GM23338 (cell line): ENCODE results near the gene DAZAP1. TPM values are rescaled to one million over a fixed set of nuclear protein-coding genes. Genes with fewer than 3 reads are reported as not detected.

Source experiments
- ATAC-seq: fragments of 200-7000 bp; cut with Tn5 transposase; 3 replicates; pipeline ENCODE4 v1.9.1; 2020
- DNase-seq: peaks from one replicate; pipeline ENCODE4 v3.0.0-alpha.2; 2015; ENCODE audit warnings: low spot score
- H2AFZ ChIP-seq: fragments of 200-600 bp; sonication (generic); 2 replicates; pipeline ENCODE4 v1.8.0; 2016; ENCODE audit warnings: antibody characterized with exemption, mild to moderate bottlenecking, moderate library complexity
- H3F3A ChIP-seq: fragments of 200-600 bp; sonication (generic); replicated peaks from 2 replicates; pipeline ENCODE4 v1.8.0; 2017; ENCODE audit warnings: antibody characterized with exemption, mixed run types, low read depth
- H3K27ac ChIP-seq: fragments of 200-600 bp; sonication (generic); 2 replicates; pipeline ENCODE4 v1.6.1; 2016; ENCODE audit warnings: low read depth
- H3K27me3 ChIP-seq: fragments of 200-600 bp; sonication (generic); 2 replicates; pipeline ENCODE4 v1.8.0; 2016; ENCODE audit warnings: mild to moderate bottlenecking, mixed run types, moderate library complexity; ENCODE audit not compliant: insufficient read depth
- H3K36me3 ChIP-seq: fragments of 200-600 bp; sonication (generic); 2 replicates; pipeline ENCODE4 v1.8.0; 2016; ENCODE audit warnings: mild to moderate bottlenecking; ENCODE audit not compliant: insufficient read depth
- H3K4me1 ChIP-seq: fragments of 200-600 bp; sonication (generic); 2 replicates; pipeline ENCODE4 v1.8.0; 2016; ENCODE audit warnings: mild to moderate bottlenecking, moderate library complexity; ENCODE audit not compliant: insufficient read depth
- H3K4me2 ChIP-seq: fragments of 200-600 bp; sonication (generic); 2 replicates; pipeline ENCODE4 v1.7.1; 2017; ENCODE audit warnings: mixed run types
- H3K4me3 ChIP-seq: fragments of 200-600 bp; sonication (generic); 2 replicates; pipeline ENCODE4 v1.6.1; 2016; ENCODE audit warnings: mixed run types
- H3K79me2 ChIP-seq: fragments of 200-600 bp; sonication (generic); replicated peaks from 2 replicates; pipeline ENCODE4 v1.8.0; 2017; ENCODE audit warnings: mild to moderate bottlenecking; ENCODE audit not compliant: insufficient read depth
- H3K9me2 ChIP-seq: fragments of 200-600 bp; sonication (generic); 2 replicates; pipeline ENCODE4 v1.8.0; 2017; ENCODE audit not compliant: insufficient read depth
- H4K20me1 ChIP-seq: fragments of 200-600 bp; sonication (generic); replicated peaks from 2 replicates; pipeline ENCODE4 v1.8.0; 2017; ENCODE audit warnings: mild to moderate bottlenecking; ENCODE audit not compliant: insufficient read depth
- H3K27ac Mint-ChIP-seq: 2 replicates; pipeline ENCODE4 v1.8.0; 2020; ENCODE audit warnings: inconsistent platforms, mild to moderate bottlenecking, moderate library complexity, mixed read lengths
- H3K27me3 Mint-ChIP-seq: 3 replicates; pipeline ENCODE4 v1.8.0; 2022; ENCODE audit warnings: low read depth, mild to moderate bottlenecking, moderate library complexity, mixed read lengths, inconsistent platforms; ENCODE audit not compliant: insufficient read depth, poor library complexity
- H3K36me3 Mint-ChIP-seq: 3 replicates; pipeline ENCODE4 v1.8.0; 2021; ENCODE audit warnings: low read depth, mild to moderate bottlenecking, inconsistent platforms, moderate library complexity, mixed read lengths
- H3K4me1 Mint-ChIP-seq: 3 replicates; pipeline ENCODE4 v1.8.0; 2020; ENCODE audit warnings: mild to moderate bottlenecking, inconsistent platforms, mixed read lengths
- H3K4me3 Mint-ChIP-seq: 3 replicates; pipeline ENCODE4 v1.8.0; 2021; ENCODE audit warnings: moderate library complexity, mild to moderate bottlenecking, inconsistent platforms, mixed read lengths
- H3K9me3 Mint-ChIP-seq: 3 replicates; pipeline ENCODE4 v1.8.0; 2020; ENCODE audit warnings: moderate library complexity, mild to moderate bottlenecking, inconsistent platforms, mixed read lengths
- CREB1 ChIP-seq: fragments of 250-450 bp; sonication (Bioruptor Pico); IDR thresholded peaks from 2 replicates; pipeline ENCODE4 v1.5.0; 2020; ENCODE audit warnings: low read depth, mild to moderate bottlenecking, moderate library complexity
- CTCF ChIP-seq, 2 experiments: fragments of 200-600 bp in 1 of 2; sonication (generic) in 1 of 2; conservative IDR thresholded peaks; 2 replicates each; pipeline versions ENCODE4 v1.5.1 to v1.6.1; 2016 to 2017; ENCODE audit warnings: antibody characterized with exemption in 2 of 2, low read depth in 2 of 2, mild to moderate bottlenecking in 2 of 2, moderate library complexity in 1 of 2
- ETS1 ChIP-seq: IDR thresholded peaks from 2 replicates; pipeline ENCODE4 v1.6.1; 2016; ENCODE audit warnings: antibody characterized with exemption
- EZH2 ChIP-seq: fragments of 200-600 bp; sonication (generic); IDR thresholded peaks from one replicate; pipeline ENCODE4 v1.8.0; 2017; ENCODE audit warnings: antibody characterized with exemption, mild to moderate bottlenecking, low read depth; ENCODE audit not compliant: unreplicated experiment
- EZH2phosphoT487 ChIP-seq: fragments of 200-600 bp; sonication (generic); IDR thresholded peaks from one replicate; pipeline ENCODE4 v1.8.1; 2018; ENCODE audit warnings: antibody characterized with exemption; ENCODE audit not compliant: unreplicated experiment
- JUNB ChIP-seq: IDR thresholded peaks from one replicate; pipeline ENCODE4 v1.6.1; 2016; ENCODE audit warnings: antibody characterized with exemption; ENCODE audit not compliant: unreplicated experiment
- NANOG ChIP-seq: IDR thresholded peaks from 2 replicates; pipeline ENCODE4 v1.6.1; 2016; ENCODE audit warnings: antibody characterized with exemption, borderline replicate concordance
- POLR2AphosphoS5 ChIP-seq: IDR thresholded peaks from 2 replicates; pipeline ENCODE4 v1.6.1; 2016; ENCODE audit warnings: antibody characterized with exemption, low read depth
- REST ChIP-seq: IDR thresholded peaks from one replicate; pipeline ENCODE4 v1.6.1; 2018; ENCODE audit warnings: antibody characterized with exemption; ENCODE audit not compliant: unreplicated experiment
- STAT1 ChIP-seq: IDR thresholded peaks from one replicate; pipeline ENCODE4 v1.6.1; 2016; ENCODE audit warnings: antibody characterized with exemption; ENCODE audit not compliant: unreplicated experiment
- ZNF114 ChIP-seq: fragments of 250-450 bp; sonication (Bioruptor Pico); IDR thresholded peaks from 2 replicates; pipeline ENCODE4 v1.5.0; 2020; ENCODE audit warnings: mild to moderate bottlenecking, moderate library complexity
- ZNF331 ChIP-seq: fragments of 250-450 bp; sonication (Bioruptor Pico); IDR thresholded peaks from 2 replicates; pipeline ENCODE4 v1.5.0; 2020; ENCODE audit warnings: low read depth, mild to moderate bottlenecking, moderate library complexity
- ZNF462 ChIP-seq: fragments of 250-450 bp; sonication (Bioruptor Pico); IDR thresholded peaks from 2 replicates; pipeline ENCODE4 v1.5.0; 2020; ENCODE audit warnings: mild to moderate bottlenecking, moderate library complexity
- polyA plus RNA-seq: library from polyadenylated mRNA; unstranded; fragments of >200 nt; fragmentation: Nextera tagmentation; extraction: Ambion mirVana; gene quantifications from 2 replicates; pipeline ENCODE4 v1.2.1, GENCODE V29; 2016
- total RNA-seq: library from RNA; depleted of rRNA; stranded (reverse); fragments of >200 nt; shearing (Covaris generic); gene quantifications from 2 replicates; pipeline ENCODE4 v1.2.3, GENCODE V29; 2014

The DAZAP1 gene
- total and polyA plus RNA-seq, 2 experiments from 2014 or later, result 44.1 to 194 TPM

- Histone ChIP-seq H3K4me3 (no peak overlapping the region), H3K27me3 (no peaks in the 10 kb centered on the region), H3K36me3 (peaks cover 27% of the 10 kb centered on the region), H3F3A (peaks cover 40% of the 10 kb centered on the region), H4K20me1 (peaks cover 21% of the 10 kb centered on the region), H3K4me2 (no peak overlapping the region), H3K9me2 (no peaks in the 10 kb centered on the region), H2AFZ (no peak overlapping the region), H3K79me2 (peaks cover 20% of the 10 kb centered on the region), H3K27ac (0 out of 2 replicates have a peak overlapping the region, but pooled peaks have one; percentile 14), H3K4me1 (no peaks in the 10 kb centered on the region)
- no peak for TF ChIP-seq STAT1
- TF ChIP-seq EZH2phosphoT487, result no peak
- TF ChIP-seq JUNB, result no peak
- no peak for TF ChIP-seq POLR2AphosphoS5
- TF ChIP-seq ZNF114 (CRISPR knock-in tag), result no peak
- no peak for TF ChIP-seq ETS1
- TF ChIP-seq CTCF (conservative IDR thresholded peaks at IDR 0.05; ENCODE audit: low read depth in 2 of 2), result no peak
- TF ChIP-seq ZNF331 (CRISPR knock-in tag), result no peak
- no peak for TF ChIP-seq CREB1 (CRISPR knock-in tag)
- no peak for TF ChIP-seq NANOG
- no peak for TF ChIP-seq REST
- TF ChIP-seq EZH2, result no peak
- no peak for TF ChIP-seq ZNF462 (CRISPR knock-in tag)
- Mint-ChIP-seq H3K4me1 (no peaks in the 10 kb centered on the region; the same call in 2 of the 3 replicates), H3K27me3 (peaks cover 14% of the 10 kb centered on the region), H3K4me3 (no peak overlapping the region), H3K36me3 (peaks cover 51% of the 10 kb centered on the region), H3K9me3 (no peaks in the 10 kb centered on the region; the same call in 2 of the 3 replicates), H3K27ac (no peak overlapping the region)
- no peak for ATAC-seq
- no peak for DNase-seq
These were observed 24.5 kb downstream of the DAZAP1 start for GRCh38 chr19:1431759-1432506.
